SU-DHL-6 (cell line): Measurements from ENCODE around the gene YIPF2.

Experiments used
- H2AFZ ChIP-seq: fragments of 200-600 bp; sonication (generic); 2 replicates; pipeline ENCODE4 v1.6.1; 2014; ENCODE audit warnings: low read depth, mild to moderate bottlenecking, moderate library complexity, mixed read lengths, antibody characterized with exemption, low read length; ENCODE audit not compliant: severe bottlenecking
- H3F3A ChIP-seq: fragments of 200-600 bp; shearing (Covaris generic); 2 replicates; pipeline ENCODE4 v1.6.0; 2016; ENCODE audit warnings: antibody characterized with exemption, mild to moderate bottlenecking; ENCODE audit not compliant: insufficient read depth
- H3K27ac ChIP-seq: fragments of 200-600 bp; sonication (generic); 2 replicates; pipeline ENCODE4 v1.5.1; 2016; ENCODE audit warnings: low read depth, mild to moderate bottlenecking, low read length, moderate library complexity, mixed read lengths
- H3K27me3 ChIP-seq: fragments of 200-600 bp; sonication (generic), shearing (Covaris generic); 2 replicates; pipeline ENCODE4 v1.6.0; 2014; ENCODE audit warnings: mild to moderate bottlenecking, low read length
- H3K36me3 ChIP-seq: fragments of 200-600 bp; sonication (generic); 2 replicates; pipeline ENCODE4 v1.6.1; 2014; ENCODE audit warnings: mild to moderate bottlenecking, low read length, mixed read lengths
- H3K4me2 ChIP-seq: fragments of 300-600, 200-600 bp; shearing (Covaris generic), sonication (generic); 2 replicates; pipeline ENCODE4 v1.6.0; 2014; ENCODE audit warnings: low read length, low read depth, mild to moderate bottlenecking; ENCODE audit not compliant: poor library complexity, severe bottlenecking
- H3K4me3 ChIP-seq: fragments of 200-600 bp; sonication (generic); 2 replicates; pipeline ENCODE4 v1.5.1; 2014; ENCODE audit warnings: antibody characterized with exemption, low read length, mild to moderate bottlenecking, mixed read lengths; ENCODE audit not compliant: insufficient read depth, poor library complexity, severe bottlenecking
- H3K79me2 ChIP-seq: fragments of 200-600 bp; sonication (generic); 2 replicates; pipeline ENCODE4 v1.6.1; 2014; ENCODE audit warnings: mild to moderate bottlenecking, low read length, moderate library complexity; ENCODE audit not compliant: insufficient read depth
- H3K9ac ChIP-seq: fragments of 200-600 bp; sonication (generic); 2 replicates; pipeline ENCODE4 v1.7.0; 2014; ENCODE audit warnings: mild to moderate bottlenecking, low read length
- H3K9me2 ChIP-seq: fragments of 200-600 bp; sonication (generic); replicated peaks from 2 replicates; pipeline ENCODE4 v1.6.1; 2014; ENCODE audit warnings: low read length; ENCODE audit not compliant: insufficient read depth
- H3K9me3 ChIP-seq: fragments of 200-600 bp; sonication (generic); 2 replicates; pipeline ENCODE4 v1.6.1; 2014; ENCODE audit warnings: low read length, mixed read lengths; ENCODE audit not compliant: insufficient read depth
- H4K20me1 ChIP-seq: fragments of 200-600 bp; sonication (generic); 2 replicates; pipeline ENCODE4 v1.6.1; 2014; ENCODE audit warnings: low read depth, mild to moderate bottlenecking, antibody characterized with exemption, low read length, moderate library complexity, mixed read lengths
- CTCF ChIP-seq: fragments of 200-600 bp; sonication (generic); IDR thresholded peaks from one replicate; pipeline ENCODE4 v1.5.1; 2017; ENCODE audit warnings: antibody characterized with exemption, mild to moderate bottlenecking, low read length, moderate library complexity; ENCODE audit not compliant: insufficient read depth, poor library complexity, severe bottlenecking
- EZH2phosphoT487 ChIP-seq: fragments of 200-600 bp; sonication (generic), shearing (Covaris generic); conservative IDR thresholded peaks from 2 replicates; pipeline ENCODE4 v1.6.1; 2018; ENCODE audit warnings: mild to moderate bottlenecking, antibody characterized with exemption, low read length, moderate library complexity, mixed read lengths

YIPF2 gene

DNA sequence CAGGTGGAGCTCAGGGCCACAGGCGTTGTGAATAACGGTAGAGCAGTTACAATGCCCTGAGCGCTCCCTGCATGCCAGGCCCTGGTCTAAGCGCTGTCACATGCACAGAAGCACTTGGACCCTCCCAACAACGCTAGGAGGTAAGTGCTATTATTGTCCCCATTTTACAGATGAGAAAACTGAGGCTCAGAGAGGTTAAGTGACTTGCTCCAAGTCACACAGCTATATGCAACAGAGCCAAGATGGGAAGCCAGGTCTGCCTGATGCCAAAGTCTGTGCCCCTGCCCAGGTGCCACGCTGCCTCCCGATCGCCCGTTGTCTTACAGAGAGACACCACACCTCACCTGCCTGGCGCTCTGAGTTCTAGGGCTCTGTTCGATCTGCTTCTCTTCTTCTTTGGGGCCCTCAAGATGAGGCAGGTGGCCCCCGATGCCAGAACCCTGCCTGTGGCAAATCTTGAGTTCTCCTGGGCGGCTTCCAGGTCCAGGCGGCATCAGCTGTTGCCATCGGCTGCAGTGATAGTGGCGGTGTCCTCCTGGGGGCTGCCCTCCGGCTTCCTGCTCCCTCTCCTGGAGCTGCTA, 20.0 kb downstream of the YIPF2 start:
- H3K79me2 ChIP-seq = peaks cover under 1% of the 10 kb centered on the region; the same call in 1 of the 2 replicates
- no peaks in the 10 kb centered on the region for H4K20me1 ChIP-seq
- H3F3A ChIP-seq = no peaks in the 10 kb centered on the region
- no peaks in the 10 kb centered on the region for H3K9me3 ChIP-seq
- no peak overlapping the region for H3K9ac ChIP-seq
- H2AFZ ChIP-seq = no peak overlapping the region
- TF ChIP-seq CTCF (no peak), EZH2phosphoT487 (no peak)
- no peaks in the 10 kb centered on the region for H3K9me2 ChIP-seq
- no peaks in the 10 kb centered on the region for H3K36me3 ChIP-seq
- no peak overlapping the region for H3K27ac ChIP-seq
- no peak overlapping the region for H3K4me3 ChIP-seq
- no peaks in the 10 kb centered on the region for H3K27me3 ChIP-seq
- no peak overlapping the region for H3K4me2 ChIP-seq

DNA sequence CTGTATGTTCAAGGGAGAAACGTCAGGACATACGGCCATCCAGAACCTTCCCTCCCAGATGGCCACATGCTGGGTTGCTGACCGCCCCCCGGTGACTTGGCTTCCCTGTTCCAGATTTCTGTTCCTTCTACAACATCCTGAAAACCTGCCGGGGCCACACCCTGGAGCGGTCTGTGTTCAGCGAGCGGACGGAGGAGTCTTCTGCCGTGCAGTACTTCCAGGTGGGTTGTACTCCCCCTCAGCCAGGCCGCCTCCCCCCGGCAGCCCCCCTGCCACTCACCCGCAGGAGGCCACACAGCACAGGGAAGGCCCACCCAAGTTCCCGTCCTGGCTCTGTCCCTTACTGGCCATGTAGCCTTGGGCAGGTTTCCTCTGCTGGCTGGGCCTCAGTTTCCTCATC, 20.5 kb downstream of the YIPF2 start:
- Histone ChIP-seq H3K9me2 (no peaks in the 10 kb centered on the region), H3K9me3 (no peaks in the 10 kb centered on the region), H3K36me3 (no peaks in the 10 kb centered on the region), H3K79me2 (peaks cover 6% of the 10 kb centered on the region; the same call in 1 of the 2 replicates), H3K9ac (no peak overlapping the region), H3K27ac (no peak overlapping the region), H4K20me1 (no peaks in the 10 kb centered on the region), H2AFZ (no peak overlapping the region), H3K4me2 (no peak overlapping the region), H3K4me3 (no peak overlapping the region), H3F3A (no peaks in the 10 kb centered on the region), H3K27me3 (no peaks in the 10 kb centered on the region)
- no peak for TF ChIP-seq EZH2phosphoT487
- TF ChIP-seq CTCF = no peak

DNA sequence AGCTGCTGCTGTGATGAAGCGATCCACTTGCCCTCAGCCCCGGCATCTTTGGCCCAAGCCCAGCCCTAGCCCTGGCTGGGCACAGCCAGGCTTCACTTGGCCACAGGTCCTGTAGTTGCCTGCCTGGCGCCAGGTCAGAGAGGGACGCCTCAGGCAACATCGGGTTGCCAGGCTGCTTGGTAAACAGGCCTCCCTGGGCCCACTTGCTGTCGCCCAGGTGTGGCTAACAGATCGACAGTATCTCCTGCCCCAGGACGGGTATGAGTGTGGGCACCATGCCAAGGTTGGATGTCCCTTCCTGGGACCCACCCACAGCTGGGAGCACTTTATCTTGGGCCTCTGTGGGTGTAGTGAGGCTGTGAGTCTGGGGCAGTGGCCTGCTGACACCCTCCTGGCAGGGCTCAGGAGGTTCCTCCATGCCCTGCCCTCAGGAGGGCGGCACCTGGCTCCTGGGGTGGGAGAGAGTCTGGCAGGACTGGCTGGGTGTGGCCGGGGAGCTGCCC, 29.2 kb downstream of the YIPF2 start:
- H3K9ac ChIP-seq = no peak overlapping the region
- no peaks in the 10 kb centered on the region for H3K27me3 ChIP-seq
- no peaks in the 10 kb centered on the region for H3K36me3 ChIP-seq
- H3K9me3 ChIP-seq = no peaks in the 10 kb centered on the region
- H3K27ac ChIP-seq = no peak overlapping the region
- no peak overlapping the region for H2AFZ ChIP-seq
- no peaks in the 10 kb centered on the region for H3K9me2 ChIP-seq
- peaks cover 65% of the 10 kb centered on the region for H3K79me2 ChIP-seq
- no peak overlapping the region for H3K4me3 ChIP-seq
- no peak for TF ChIP-seq EZH2phosphoT487
- no peak for TF ChIP-seq CTCF
- H3F3A ChIP-seq = no peaks in the 10 kb centered on the region
- H3K4me2 ChIP-seq = no peak overlapping the region
- H4K20me1 ChIP-seq = no peaks in the 10 kb centered on the region
